ENCODE data around the gene EEF1A1.
"Not testable (repeated sequence)": the region's sequence is repeated elsewhere in the genome, so short reads cannot be mapped to it uniquely, and the experiment has no call there.

Gene EEF1A1

GRCh38 chr6:73520688-73521350 is at the start of gene EEF1A1:
Gene EEF1A1 (minus strand): TSS chr6:73521032. CDS start chr6:73520026, 1,006 bp downstream.
- peak; percentile 99 to 100 for DNase-seq (ENCODE audit: low read depth in 2 of 2)

- DNase-seq (ENCODE audit: low read depth in 2 of 2) = no peak
Observed at GRCh38 chr6:73569121-73569520, 48.3 kb upstream of the EEF1A1 start.

GRCh38 chr6:73566954-73567591 is 46.2 kb upstream of the EEF1A1 start:
- DNase-seq (ENCODE audit: low read depth in 2 of 2) = no peak

- DNase-seq (ENCODE audit: low read depth in 2 of 2) = not testable (repeated sequence)
Observed at GRCh38 chr6:73566486-73566871, 45.6 kb upstream of the EEF1A1 start.

GRCh38 chr6:73565767-73566485 is 45.1 kb upstream of the EEF1A1 start:
- no peak for DNase-seq (ENCODE audit: low read depth in 2 of 2)

- no peak for DNase-seq (ENCODE audit: low read depth in 2 of 2)
Observed at GRCh38 chr6:73564578-73565345, 43.9 kb upstream of the EEF1A1 start.

GRCh38 chr6:73562558-73562957 is 41.7 kb upstream of the EEF1A1 start:
- DNase-seq (ENCODE audit: low read depth in 2 of 2) = no peak

- DNase-seq (ENCODE audit: low read depth in 2 of 2) = no peak
Observed at GRCh38 chr6:73560853-73561407, 40.1 kb upstream of the EEF1A1 start.

- no peak for DNase-seq (ENCODE audit: low read depth in 2 of 2)
Observed at GRCh38 chr6:73560182-73560732, 39.4 kb upstream of the EEF1A1 start.

- not testable (repeated sequence) for DNase-seq (ENCODE audit: low read depth in 2 of 2)
Observed at GRCh38 chr6:73559399-73559794, 38.6 kb upstream of the EEF1A1 start.

GRCh38 chr6:73558624-73559398 is 38.0 kb upstream of the EEF1A1 start:
- DNase-seq (ENCODE audit: low read depth in 2 of 2) = no peak

- DNase-seq (ENCODE audit: low read depth in 2 of 2) = no peak
Observed at GRCh38 chr6:73556836-73557235, 36.0 kb upstream of the EEF1A1 start.

GRCh38 chr6:73555380-73555949 is 34.6 kb upstream of the EEF1A1 start:
- not testable (repeated sequence) for DNase-seq (ENCODE audit: low read depth in 2 of 2)

GRCh38 chr6:73551115-73551514 is 30.3 kb upstream of the EEF1A1 start:
- not testable (repeated sequence) for DNase-seq (ENCODE audit: low read depth in 2 of 2)

- no peak for DNase-seq (ENCODE audit: low read depth in 2 of 2)
Observed at GRCh38 chr6:73548458-73549446, 27.9 kb upstream of the EEF1A1 start.

GRCh38 chr6:73547036-73547435 is 26.2 kb upstream of the EEF1A1 start:
- no peak for DNase-seq (ENCODE audit: low read depth in 2 of 2)

GRCh38 chr6:73542891-73543290 is 22.1 kb upstream of the EEF1A1 start:
- no peak for DNase-seq (ENCODE audit: low read depth in 2 of 2)

GRCh38 chr6:73542481-73542880 is 21.6 kb upstream of the EEF1A1 start:
- not testable (repeated sequence) for DNase-seq (ENCODE audit: low read depth in 2 of 2)

Data from activated CD4-positive, alpha-beta T cell treated with anti-CD3 and anti-CD28 coated beads for 24 hours (primary cell).